OCI-LY7 (cell line): Measurements from ENCODE around the gene FBXL16. TPM values are rescaled to one million over a fixed set of nuclear protein-coding genes. Genes with fewer than 3 reads are reported as not detected.

ENCODE experiments used
- BruUV-seq: library from RNA; stranded (reverse); fragments of 400-500 nt; replicated peaks from 2 replicates; lab custom pipeline; 2021; lab: Mats Ljungman, UMichigan
- CTCF ChIA-PET: fragments of 300-600 bp; sonication (Branson Sonifier 250); formaldehyde crosslinking; loops from one replicate; lab custom pipeline; 2022; ENCODE audit warnings: antibody characterized with exemption; ENCODE audit not compliant: unreplicated experiment; lab: Charles Lee
- POLR2A ChIA-PET: fragments of 300-600 bp; sonication (Branson Sonifier 250); formaldehyde crosslinking; loops from one replicate; lab custom pipeline; 2022; ENCODE audit warnings: antibody characterized with exemption; lab: Charles Lee
- DNase-seq: peaks from one replicate; pipeline ENCODE4 v3.0.0-alpha.2; 2015; ENCODE audit warnings: low spot score
- H2AFZ ChIP-seq: fragments of 200-600 bp; sonication (generic), shearing (Covaris generic); 2 replicates; pipeline ENCODE4 v1.6.1; 2014; ENCODE audit warnings: mild to moderate bottlenecking, antibody characterized with exemption, low read length, moderate library complexity
- H3K27ac ChIP-seq: fragments of 200-600 bp; sonication (generic); 2 replicates; pipeline ENCODE4 v1.5.1; 2014; ENCODE audit warnings: mixed run types, low read depth, mild to moderate bottlenecking, moderate library complexity, low read length, inconsistent platforms; ENCODE audit not compliant: poor library complexity, severe bottlenecking
- H3K36me3 ChIP-seq: fragments of 200-600 bp; sonication (generic); 2 replicates; pipeline ENCODE4 v1.6.1; 2014; ENCODE audit warnings: mild to moderate bottlenecking, antibody characterized with exemption, low read length, moderate library complexity, mixed read lengths; ENCODE audit not compliant: insufficient read depth
- H3K4me1 ChIP-seq: fragments of 200-600 bp; sonication (generic); 2 replicates; pipeline ENCODE4 v1.5.1; 2014; ENCODE audit warnings: mild to moderate bottlenecking, low read length; ENCODE audit not compliant: insufficient read depth, poor library complexity, severe bottlenecking
- H3K4me2 ChIP-seq: fragments of 200-600 bp; sonication (generic); 2 replicates; pipeline ENCODE4 v1.6.1; 2014; ENCODE audit warnings: mild to moderate bottlenecking, low read length
- H3K4me3 ChIP-seq: fragments of 200-600 bp; sonication (generic); 2 replicates; pipeline ENCODE4 v1.5.1; 2014; ENCODE audit warnings: mild to moderate bottlenecking, low read depth, low read length; ENCODE audit not compliant: poor library complexity, severe bottlenecking
- H3K79me2 ChIP-seq: fragments of 200-600 bp; sonication (generic); 2 replicates; pipeline ENCODE4 v1.6.1; 2016; ENCODE audit warnings: low read depth, mild to moderate bottlenecking, low read length, moderate library complexity, mixed read lengths; ENCODE audit not compliant: insufficient read depth
- H3K9me2 ChIP-seq: fragments of 200-600 bp; sonication (generic); 2 replicates; pipeline ENCODE4 v1.6.1; 2016; ENCODE audit warnings: mild to moderate bottlenecking, low read length, mixed read lengths; ENCODE audit not compliant: insufficient read depth
- H3K9me3 ChIP-seq: fragments of 200-600 bp; sonication (generic); 2 replicates; pipeline ENCODE4 v1.6.1; 2014; ENCODE audit warnings: mild to moderate bottlenecking, mixed run types, low read length, mixed read lengths
- H4K20me1 ChIP-seq: fragments of 200-600 bp; sonication (generic); 2 replicates; pipeline ENCODE4 v1.6.1; 2014; ENCODE audit warnings: mild to moderate bottlenecking, antibody characterized with exemption, low read length, moderate library complexity, mixed read lengths; ENCODE audit not compliant: insufficient read depth
- CTCF ChIP-seq: fragments of 200-600 bp; sonication (generic); conservative IDR thresholded peaks from 2 replicates; pipeline ENCODE4 v1.5.1; 2014; ENCODE audit warnings: mild to moderate bottlenecking, antibody characterized with exemption, low read length, moderate library complexity, mixed read lengths
- EZH2phosphoT487 ChIP-seq: fragments of 200-600 bp; sonication (generic); IDR thresholded peaks from 2 replicates; pipeline ENCODE4 v1.6.1; 2018; ENCODE audit warnings: low read depth, borderline replicate concordance, mild to moderate bottlenecking, mixed run types, antibody characterized with exemption, low read length, moderate library complexity, mixed read lengths
- intact Hi-C: fragments of 100-400 bp; cut with micrococcal nuclease; formaldehyde crosslinking; loops from one replicate; pipeline ENCODE4 v1.10.0; 2022; ENCODE audit not compliant: unreplicated experiment
- total RNA-seq, 2 experiments: library from RNA; depleted of rRNA in 1 of 2; stranded (reverse); fragments of >200 nt in 1 of 2; shearing (Covaris generic) in 1 of 2; gene quantifications; 2 replicates each; pipeline ENCODE4 v1.2.3, GENCODE V29; 2014 to 2022

FBXL16 gene
- total RNA-seq, 2 experiments from 2014 or later, result 0.16 to 0.42 TPM

GRCh38 chr16:659618-660017, 46.0 kb downstream of the FBXL16 start:
- no peak for TF ChIP-seq CTCF
- CTCF ChIA-PET, result no interaction called here
- Histone ChIP-seq H3K4me2 (no peak overlapping the region), H3K4me1 (peaks cover 6% of the 10 kb centered on the region), H4K20me1 (no peaks in the 10 kb centered on the region), H3K27ac (no peak overlapping the region), H3K9me3 (no peaks in the 10 kb centered on the region), H3K9me2 (no peaks in the 10 kb centered on the region), H3K79me2 (no peaks in the 10 kb centered on the region), H3K4me3 (no peak overlapping the region), H2AFZ (no peak overlapping the region), H3K36me3 (peaks cover 42% of the 10 kb centered on the region; the same call in 1 of the 2 replicates)
- POLR2A ChIA-PET, result no interaction called here
- no peak for DNase-seq
- no TSS peak for BruUV-seq
- intact Hi-C loops, result loop anchor here (1.0 kb wide), 1 partner anchor 80 kb away; no protein-coding TSS in a partner anchor

- BruUV-seq, result no TSS peak
These were observed 46.7 kb downstream of the FBXL16 start for GRCh38 chr16:658679-659571.

More at GRCh38 chr16:658679-659571, 46.7 kb downstream of the FBXL16 start:
- Histone ChIP-seq H3K79me2 (no peaks in the 10 kb centered on the region), H3K4me1 (peaks cover 6% of the 10 kb centered on the region), H3K27ac (no peak overlapping the region), H4K20me1 (no peaks in the 10 kb centered on the region), H3K4me3 (no peak overlapping the region), H3K9me2 (no peaks in the 10 kb centered on the region), H3K9me3 (no peaks in the 10 kb centered on the region), H3K4me2 (no peak overlapping the region), H3K36me3 (peaks cover 43% of the 10 kb centered on the region; the same call in 1 of the 2 replicates), H2AFZ (no peak overlapping the region)
- CTCF ChIA-PET, result no interaction called here
- no peak for DNase-seq
- POLR2A ChIA-PET, result no interaction called here
- intact Hi-C loops, result no loop called here
- TF ChIP-seq EZH2phosphoT487 (no peak), CTCF (no peak)
